GM12864 (cell line): ENCODE data around the gene DCC.

Source experiments
- DNase-seq: peaks from one replicate; pipeline ENCODE4 v3.0.0-alpha.2; 2011; ENCODE audit warnings: low read depth
- H3K4me3 ChIP-seq: 2 replicates; pipeline ENCODE4 v1.5.1; 2011; ENCODE audit warnings: mild to moderate bottlenecking, low read depth, low read length, control low read depth
- CTCF ChIP-seq: IDR thresholded peaks from 2 replicates; pipeline ENCODE4 v1.5.1; 2011; ENCODE audit warnings: low read depth, mild to moderate bottlenecking, moderate library complexity, low read length, control low read depth, inconsistent platforms; ENCODE audit errors: missing control alignments

Gene DCC

GRCh38 chr18:52678551-52678950, 338.6 kb downstream of the DCC start:
- no peak for TF ChIP-seq CTCF
- DNase-seq: no peak
- no peak overlapping the region for H3K4me3 ChIP-seq

DNA sequence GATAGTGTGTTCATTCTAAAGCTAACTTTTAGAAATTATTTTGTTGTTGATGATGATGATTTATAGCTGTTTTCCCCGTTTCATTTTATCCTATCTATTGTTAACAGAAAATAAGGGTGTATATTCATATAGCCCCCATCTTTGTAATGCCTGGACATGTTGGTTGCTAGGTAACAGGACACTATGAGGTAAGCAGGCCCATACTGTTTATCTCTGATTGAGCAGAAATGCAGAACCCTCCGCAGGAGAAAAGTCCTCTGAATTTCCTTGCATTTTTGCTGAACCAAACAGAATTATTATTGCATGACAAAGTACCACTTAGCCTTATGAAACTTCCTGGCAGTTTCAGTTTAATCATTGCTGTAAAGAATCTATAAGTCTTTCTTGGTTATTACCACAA, 339.4 kb downstream of the DCC start:
- TF ChIP-seq CTCF: no peak
- no peak overlapping the region for H3K4me3 ChIP-seq
- no peak for DNase-seq

DNA sequence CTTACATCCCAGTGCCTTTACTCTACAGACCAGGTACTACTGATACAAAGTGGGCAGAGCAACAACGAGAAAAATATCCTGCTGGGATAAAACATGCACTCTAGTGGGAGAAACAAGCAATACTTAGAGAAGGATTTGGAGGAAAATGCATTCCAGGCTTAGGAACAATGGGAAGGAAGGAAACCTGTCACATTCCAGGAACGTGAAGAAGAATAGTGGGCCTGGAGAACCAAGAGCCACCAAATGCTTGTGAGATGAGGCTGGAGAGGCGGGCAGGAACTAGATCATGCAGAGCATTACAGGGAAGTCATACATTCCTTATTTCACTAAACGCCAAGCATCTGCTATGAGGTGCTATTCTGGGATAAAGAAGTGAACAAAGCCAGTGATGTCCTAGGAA, 342.3 kb downstream of the DCC start:
- TF ChIP-seq CTCF: no peak
- DNase-seq: no peak

GRCh38 chr18:52685316-52685715, 345.3 kb downstream of the DCC start:
- DNase-seq: no peak
- no peak for TF ChIP-seq CTCF
- no peak overlapping the region for H3K4me3 ChIP-seq

More for the DNA sequence above, 342.3 kb downstream of the DCC start:
- H3K4me3 ChIP-seq: no peak overlapping the region

DNA sequence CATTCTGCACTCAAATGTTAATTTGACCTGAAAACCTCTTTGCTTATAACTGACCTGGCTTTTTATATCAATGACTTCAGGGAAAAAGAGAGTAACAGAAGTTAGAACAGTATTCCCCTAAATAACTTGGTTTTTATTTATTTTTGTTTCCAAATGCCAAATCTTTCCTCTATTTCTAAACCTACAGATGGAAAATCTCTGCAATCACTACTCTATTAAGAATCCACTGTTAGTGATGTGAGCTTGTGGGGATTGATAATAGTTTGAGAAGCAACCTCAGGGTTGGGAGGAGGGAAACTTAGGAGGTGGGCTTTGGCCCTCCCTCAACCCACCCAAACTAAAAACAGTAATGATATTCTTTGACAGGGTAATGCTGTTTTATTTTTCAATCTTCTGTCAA, 351.8 kb downstream of the DCC start:
- H3K4me3 ChIP-seq: no peak overlapping the region
- no peak for DNase-seq
- TF ChIP-seq CTCF: no peak

DNA sequence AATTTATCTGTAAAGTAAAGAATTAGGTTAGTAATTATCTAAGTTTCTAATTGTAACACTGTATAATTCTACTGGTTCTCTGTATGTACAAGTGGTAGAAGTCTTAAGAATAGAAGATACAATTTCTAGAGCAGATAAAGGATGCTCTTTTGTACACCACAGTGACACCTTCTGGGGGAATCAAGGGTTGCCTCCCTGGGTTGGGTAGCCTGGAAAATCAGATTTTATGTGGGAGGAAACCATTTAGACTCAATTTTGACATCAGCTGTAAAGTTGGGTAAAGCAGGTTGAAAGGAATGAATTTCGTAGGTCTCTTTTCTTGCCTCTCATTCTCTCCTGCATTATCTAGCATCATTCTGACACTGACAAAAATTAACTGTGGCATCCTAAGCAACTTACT, 354.8 kb downstream of the DCC start:
- no peak for DNase-seq
- TF ChIP-seq CTCF: peak; percentile 36
- no peak overlapping the region for H3K4me3 ChIP-seq

DNA sequence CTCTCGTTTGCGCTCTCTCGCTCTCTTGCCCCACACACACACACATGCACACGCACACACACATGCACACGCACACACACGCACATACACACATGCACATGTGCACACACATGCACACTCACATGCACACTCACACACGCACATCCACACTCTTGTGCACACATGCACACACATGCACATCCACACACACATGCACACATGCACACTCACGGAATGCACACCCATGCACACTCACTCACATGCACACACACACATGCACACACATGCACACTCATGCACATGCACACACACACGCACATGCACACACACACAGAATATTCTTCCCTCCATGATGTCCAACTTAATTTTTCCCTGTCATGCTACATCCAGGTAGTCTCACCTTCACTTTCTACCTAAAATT, 360.1 kb downstream of the DCC start:
- no peak overlapping the region for H3K4me3 ChIP-seq
- no peak for DNase-seq
- TF ChIP-seq CTCF: no peak
